GM20000 (cell line): Measurements from ENCODE around the gene TPMT.

Experiments
- DNase-seq: peaks from one replicate; pipeline ENCODE4 v3.0.0; 2012; ENCODE audit warnings: low spot score
- CTCF ChIP-seq: IDR thresholded peaks from 2 replicates; pipeline ENCODE4 v1.5.1; 2012; ENCODE audit warnings: mild to moderate bottlenecking, control low read depth; ENCODE audit errors: extremely low read depth, missing control alignments

TPMT gene

DNA sequence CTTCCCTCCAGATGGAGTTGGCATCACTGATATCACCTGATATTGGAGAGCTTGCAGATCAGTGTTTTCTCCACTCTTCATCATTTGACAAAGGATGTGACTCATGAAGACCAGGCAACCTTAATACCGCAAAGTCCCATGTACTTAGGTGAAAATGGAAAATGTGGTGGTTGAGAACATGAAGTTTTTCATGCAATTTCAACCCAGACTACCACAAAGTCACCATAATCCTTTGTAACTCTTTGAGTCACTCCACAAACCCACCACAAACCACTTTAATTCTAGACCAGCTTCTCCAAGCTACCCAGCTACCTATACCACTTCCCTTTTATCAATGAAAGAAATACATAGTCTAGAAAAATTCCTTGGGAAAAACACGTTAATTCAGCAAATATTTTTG is 39.5 kb downstream of the TPMT start:
- DNase-seq: no peak
- TF ChIP-seq CTCF: no peak

DNA sequence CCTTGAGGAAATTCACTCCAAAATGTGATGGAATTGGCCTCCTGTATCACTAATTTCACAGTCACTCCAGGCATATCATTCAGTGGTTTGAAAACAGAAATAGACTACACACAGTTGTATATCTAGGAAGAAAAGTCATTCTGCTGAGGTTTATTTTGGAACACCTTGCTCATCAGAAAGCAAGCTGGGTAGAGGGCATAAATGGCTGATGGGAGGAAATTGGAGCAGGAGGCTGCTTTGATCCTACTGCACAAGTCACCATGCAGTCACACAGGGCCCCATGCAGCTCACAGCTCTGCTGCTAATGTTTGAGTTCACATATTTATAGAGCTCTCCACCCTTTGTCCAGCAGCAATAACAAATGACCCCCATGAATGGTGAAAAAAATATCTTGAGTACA is 44.7 kb downstream of the TPMT start:
- no peak for TF ChIP-seq CTCF
- no peak for DNase-seq

DNA sequence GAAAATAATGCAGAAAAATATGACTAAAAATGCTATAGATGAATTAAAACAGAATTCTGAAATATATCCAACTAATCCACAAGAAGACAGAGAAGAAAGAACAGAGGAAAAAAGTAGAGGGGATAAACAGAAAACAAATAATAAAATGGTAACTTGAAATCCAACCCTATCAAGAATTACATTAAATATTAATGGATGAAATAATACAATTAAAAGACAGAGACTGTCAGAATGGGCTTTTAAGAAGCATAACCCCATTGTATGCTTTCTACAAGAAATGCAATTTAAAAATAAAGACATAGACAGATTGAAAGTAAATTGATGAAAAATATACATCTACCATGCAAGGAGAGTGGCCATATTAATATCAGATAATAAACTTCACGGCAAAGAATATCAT is 47.8 kb downstream of the TPMT start:
- TF ChIP-seq CTCF: no peak
- no peak for DNase-seq

- DNase-seq: no peak
- TF ChIP-seq CTCF: no peak
Measured at GRCh38 chr6:18102783-18103509, 51.9 kb downstream of the TPMT start.

GRCh38 chr6:18101873-18102272 is 53.0 kb downstream of the TPMT start:
- no peak for TF ChIP-seq CTCF
- DNase-seq: no peak

DNA sequence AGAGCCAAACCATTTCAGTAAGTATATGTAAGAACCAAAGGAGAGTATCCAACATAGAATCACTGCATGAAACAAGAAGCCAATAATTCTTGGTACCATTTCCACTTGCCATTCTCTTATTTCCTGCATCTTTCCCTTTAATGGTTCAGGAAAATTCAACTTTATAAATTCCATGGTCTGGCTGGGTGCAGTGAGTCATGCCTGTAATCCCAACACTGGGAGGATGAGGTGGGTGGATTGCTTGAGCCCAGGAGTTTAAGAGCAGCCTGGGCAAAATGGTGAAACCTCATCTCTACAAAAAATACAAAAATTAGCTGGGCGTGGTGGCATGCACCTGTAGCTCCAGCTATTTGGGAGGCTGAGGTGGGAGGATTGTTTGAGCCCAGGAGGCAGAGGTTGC is 53.6 kb downstream of the TPMT start:
- no peak for DNase-seq
- TF ChIP-seq CTCF: no peak

GRCh38 chr6:18100296-18100695 is 54.6 kb downstream of the TPMT start:
- DNase-seq: no peak
- TF ChIP-seq CTCF: no peak
